PC-3 (cell line): Measurements from ENCODE around the gene PDZD7. TPM values are rescaled to one million over a fixed set of nuclear protein-coding genes. Genes with fewer than 3 reads are reported as not detected.

Experiments
- ATAC-seq: fragments of 200-7000 bp; cut with Tn5 transposase; 2 replicates; pipeline ENCODE4 v1.9.1; 2020; ENCODE audit warnings: mild to moderate bottlenecking, moderate library complexity
- BruUV-seq: library from RNA; stranded (reverse); fragments of 400-500 nt; replicated peaks from 2 replicates; lab custom pipeline; 2021; lab: Mats Ljungman, UMichigan
- CTCF ChIA-PET: fragments of 300-600 bp; sonication (Branson Sonifier 250); formaldehyde crosslinking; loops from one replicate; lab custom pipeline; 2022; ENCODE audit warnings: antibody characterized with exemption; lab: Charles Lee
- POLR2A ChIA-PET: fragments of 300-600 bp; sonication (Branson Sonifier 250); formaldehyde crosslinking; loops from one replicate; lab custom pipeline; 2022; ENCODE audit warnings: antibody characterized with exemption; ENCODE audit not compliant: unreplicated experiment; lab: Charles Lee
- DNase-seq: peaks from one replicate; pipeline ENCODE4 v3.0.0-alpha.2; 2015
- H2AFZ ChIP-seq: fragments of 300-600 bp; sonication (generic); 2 replicates; pipeline ENCODE4 v1.6.0; 2016; ENCODE audit warnings: antibody characterized with exemption, low read length
- H3F3A ChIP-seq: fragments of 300-600 bp; sonication (generic); one replicate; pipeline ENCODE4 v1.6.0; 2017; ENCODE audit warnings: antibody characterized with exemption, low read length, control low read depth, mild to moderate bottlenecking; ENCODE audit not compliant: unreplicated experiment
- H3K27ac ChIP-seq: fragments of 300-600 bp; sonication (generic); 2 replicates; pipeline ENCODE4 v1.5.1; 2016; ENCODE audit warnings: mild to moderate bottlenecking, low read length
- H3K27me3 ChIP-seq: fragments of 300-600 bp; sonication (generic); 2 replicates; pipeline ENCODE4 v1.6.1; 2016; ENCODE audit warnings: low read length, mixed read lengths
- H3K36me3 ChIP-seq: fragments of 300-600 bp; sonication (generic); 2 replicates; pipeline ENCODE4 v1.6.1; 2016; ENCODE audit warnings: low read depth, mixed run types, low read length, mixed read lengths
- H3K4me1 ChIP-seq: fragments of 300-600 bp; sonication (generic); 2 replicates; pipeline ENCODE4 v1.5.1; 2016; ENCODE audit warnings: low read length; ENCODE audit not compliant: insufficient read depth
- H3K4me2 ChIP-seq: fragments of 300-600 bp; sonication (generic); 2 replicates; pipeline ENCODE4 v1.6.0; 2016; ENCODE audit warnings: low read length
- H3K4me3 ChIP-seq: fragments of 300-600 bp; sonication (generic); 2 replicates; pipeline ENCODE4 v1.5.1; 2016; ENCODE audit warnings: mild to moderate bottlenecking, low read length, mixed read lengths
- H3K79me2 ChIP-seq: fragments of 300-600 bp; sonication (generic); 2 replicates; pipeline ENCODE4 v1.6.1; 2017; ENCODE audit warnings: low read length, mixed read lengths
- H3K9ac ChIP-seq: fragments of 300-600 bp; sonication (generic); 2 replicates; pipeline ENCODE4 v1.6.0; 2016; ENCODE audit warnings: mild to moderate bottlenecking, low read length
- H3K9me2 ChIP-seq: fragments of 300-600 bp; sonication (generic); replicated peaks from 2 replicates; pipeline ENCODE4 v1.6.1; 2016; ENCODE audit warnings: mixed run types, low read length, mixed read lengths
- H3K9me3 ChIP-seq: fragments of 300-600 bp; sonication (generic); 2 replicates; pipeline ENCODE4 v1.6.1; 2016; ENCODE audit warnings: low read length, mixed read lengths
- H4K20me1 ChIP-seq: fragments of 300-600 bp; sonication (generic); 2 replicates; pipeline ENCODE4 v1.6.1; 2016; ENCODE audit warnings: low read length, mixed read lengths
- CTCF ChIP-seq: fragments of 300-600 bp; sonication (generic); conservative IDR thresholded peaks from 2 replicates; pipeline ENCODE4 v1.5.1; 2017; ENCODE audit warnings: antibody characterized with exemption, low read depth, mild to moderate bottlenecking, low read length
- EZH2 ChIP-seq: fragments of 300-600 bp; sonication (generic); IDR thresholded peaks from one replicate; pipeline ENCODE4 v1.6.1; 2017; ENCODE audit warnings: antibody characterized with exemption, mild to moderate bottlenecking, low read length; ENCODE audit not compliant: unreplicated experiment
- EZH2phosphoT487 ChIP-seq: fragments of 300-600 bp; sonication (generic); IDR thresholded peaks from 2 replicates; pipeline ENCODE4 v1.6.1; 2018; ENCODE audit warnings: mild to moderate bottlenecking, antibody characterized with exemption, low read length, borderline replicate concordance
- intact Hi-C: fragments of 100-400 bp; cut with micrococcal nuclease; formaldehyde crosslinking; loops from 2 replicates; pipeline ENCODE4 v1.9.0; 2023
- microRNA-seq: library from miRNA; unstranded; fragments of <30 nt; microRNA quantifications from one replicate; pipeline ENCODE4 v1.1.0, GENCODE V29; 2020; ENCODE audit not compliant: unreplicated experiment
- total RNA-seq: library from RNA; depleted of rRNA; stranded (reverse); fragments of >200 nt; gene quantifications from 2 replicates; pipeline ENCODE4 v1.2.3, GENCODE V29; 2014; rRNA removed

The PDZD7 gene
- total RNA-seq, 1 experiment from 2014 or later, result 2.8 TPM

- Histone ChIP-seq H3K9me2 (no peaks in the 10 kb centered on the region), H3K4me1 (no peaks in the 10 kb centered on the region), H3F3A (no peaks in the 10 kb centered on the region), H3K79me2 (no peaks in the 10 kb centered on the region), H3K4me3 (no peak overlapping the region), H3K9me3 (no peaks in the 10 kb centered on the region), H3K36me3 (peaks cover 30% of the 10 kb centered on the region), H2AFZ (no peak overlapping the region), H3K27me3 (no peaks in the 10 kb centered on the region), H4K20me1 (no peaks in the 10 kb centered on the region), H3K27ac (no peak overlapping the region), H3K9ac (no peak overlapping the region), H3K4me2 (no peak overlapping the region)
- BruUV-seq, result no TSS peak
- ATAC-seq, result no peak
- TF ChIP-seq CTCF, result no peak
- no peak for TF ChIP-seq EZH2
- no peak for TF ChIP-seq EZH2phosphoT487
- intact Hi-C loops, result no loop called here
- POLR2A ChIA-PET, result no interaction called here
- DNase-seq, result no peak
- CTCF ChIA-PET, result no interaction called here
Observed at GRCh38 chr10:100960251-100960650, 70.7 kb downstream of the PDZD7 start.

Small RNA genes within 50 kb of the gene (microRNA-seq; reads per million reads assigned to microRNA genes)
- gene MIR608, result not detected

Other genes starting within 250 kb of the PDZD7 start
- 18.5 and 19.5 TPM in 2 replicates for gene SLF2, start 118.2 kb downstream of the PDZD7 start, total RNA-seq
- 2.6 TPM in 2 replicates for gene SEMA4G, start 61.6 kb downstream of the PDZD7 start, total RNA-seq
- gene MRPL43, start 43.6 kb downstream of the PDZD7 start, total RNA-seq, result 81.0 and 90.5 TPM in 2 replicates
- gene TWNK, start 43.6 kb downstream of the PDZD7 start, total RNA-seq, result 7.5 and 8.0 TPM in 2 replicates
- gene LZTS2, start 31.3 kb downstream of the PDZD7 start, total RNA-seq, result 58.3 and 67.2 TPM in 2 replicates
- 46.7 and 63.7 TPM in 2 replicates for gene SFXN3, start 105 bp upstream of the PDZD7 start, total RNA-seq
- 24.9 and 25.1 TPM in 2 replicates for gene KAZALD1, start 30.9 kb upstream of the PDZD7 start, total RNA-seq
- not detected in 2 replicates for gene TLX1, start 100.2 kb upstream of the PDZD7 start, total RNA-seq
- gene LBX1, start 198.3 kb upstream of the PDZD7 start, total RNA-seq, result not detected in 2 replicates